Bronchial epithelial cell (primary cell): ENCODE measurements around the gene TCF7L2. TPM values are rescaled to one million over a fixed set of nuclear protein-coding genes. Genes with fewer than 3 reads are reported as not detected.

ENCODE experiments used
- DNase-seq: peaks from one replicate; pipeline ENCODE4 v3.0.0-alpha.2; 2010; ENCODE audit warnings: low read depth
- FAIRE-seq: peaks from 2 replicates; lab custom pipeline; 2011; peaks lifted over from hg19 to GRCh38; lab: Jason Lieb, UNC
- H3K27me3 ChIP-seq: 2 replicates; pipeline ENCODE4 v1.5.1; 2011; ENCODE audit warnings: low read length; ENCODE audit not compliant: control insufficient read depth, insufficient read depth
- H3K36me3 ChIP-seq: 2 replicates; pipeline ENCODE4 v1.5.1; 2011; ENCODE audit warnings: low read length; ENCODE audit not compliant: control insufficient read depth, insufficient read depth
- H3K4me3 ChIP-seq: 2 replicates; pipeline ENCODE4 v1.5.1; 2011; ENCODE audit warnings: mild to moderate bottlenecking, low read depth, low read length, control low read depth
- total RNA-seq: library from RNA; depleted of rRNA; stranded (reverse); fragments of >200 nt; gene quantifications from 2 replicates; pipeline ENCODE4 v1.2.1, GENCODE V29; 2014
- TF ChIP-seq, protein P1 (sequence below): IDR thresholded peaks from 2 replicates; pipeline ENCODE4 v1.5.1; 2011; ENCODE audit warnings: mild to moderate bottlenecking, moderate library complexity, low read length, control low read depth, inconsistent platforms; ENCODE audit not compliant: insufficient read depth, severe bottlenecking

Gene TCF7L2
- total RNA-seq, 1 donor from 2014 or later: 1.1 TPM

DNA sequence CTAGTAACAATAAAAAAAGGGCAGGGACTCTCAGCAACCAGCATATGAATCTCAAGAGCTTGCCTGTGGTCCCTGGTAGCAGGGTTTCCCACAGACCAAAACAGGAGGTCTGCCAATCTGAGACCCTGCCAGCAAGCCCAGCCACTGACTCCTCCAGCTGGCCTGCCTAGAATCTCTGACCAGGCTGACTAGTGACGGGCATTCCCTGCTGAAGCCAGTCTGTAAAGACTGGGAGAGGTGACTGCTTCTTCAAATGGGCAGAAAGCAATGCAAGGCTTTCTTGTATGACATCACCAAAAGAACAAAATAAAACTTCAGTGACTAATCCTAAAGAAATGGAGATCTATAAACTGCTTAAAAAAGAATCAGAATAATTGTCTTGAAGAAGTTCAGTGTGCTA, 249.4 kb downstream of the TCF7L2 start:
- H3K4me3 ChIP-seq: no peak overlapping the region
- FAIRE-seq: no peak
- no peaks in the 10 kb centered on the region for H3K36me3 ChIP-seq
- no peaks in the 10 kb centered on the region for H3K27me3 ChIP-seq
- TF ChIP-seq, protein P1, sequence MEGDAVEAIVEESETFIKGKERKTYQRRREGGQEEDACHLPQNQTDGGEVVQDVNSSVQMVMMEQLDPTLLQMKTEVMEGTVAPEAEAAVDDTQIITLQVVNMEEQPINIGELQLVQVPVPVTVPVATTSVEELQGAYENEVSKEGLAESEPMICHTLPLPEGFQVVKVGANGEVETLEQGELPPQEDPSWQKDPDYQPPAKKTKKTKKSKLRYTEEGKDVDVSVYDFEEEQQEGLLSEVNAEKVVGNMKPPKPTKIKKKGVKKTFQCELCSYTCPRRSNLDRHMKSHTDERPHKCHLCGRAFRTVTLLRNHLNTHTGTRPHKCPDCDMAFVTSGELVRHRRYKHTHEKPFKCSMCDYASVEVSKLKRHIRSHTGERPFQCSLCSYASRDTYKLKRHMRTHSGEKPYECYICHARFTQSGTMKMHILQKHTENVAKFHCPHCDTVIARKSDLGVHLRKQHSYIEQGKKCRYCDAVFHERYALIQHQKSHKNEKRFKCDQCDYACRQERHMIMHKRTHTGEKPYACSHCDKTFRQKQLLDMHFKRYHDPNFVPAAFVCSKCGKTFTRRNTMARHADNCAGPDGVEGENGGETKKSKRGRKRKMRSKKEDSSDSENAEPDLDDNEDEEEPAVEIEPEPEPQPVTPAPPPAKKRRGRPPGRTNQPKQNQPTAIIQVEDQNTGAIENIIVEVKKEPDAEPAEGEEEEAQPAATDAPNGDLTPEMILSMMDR: no peak
- peak; percentile 38 for DNase-seq

DNA sequence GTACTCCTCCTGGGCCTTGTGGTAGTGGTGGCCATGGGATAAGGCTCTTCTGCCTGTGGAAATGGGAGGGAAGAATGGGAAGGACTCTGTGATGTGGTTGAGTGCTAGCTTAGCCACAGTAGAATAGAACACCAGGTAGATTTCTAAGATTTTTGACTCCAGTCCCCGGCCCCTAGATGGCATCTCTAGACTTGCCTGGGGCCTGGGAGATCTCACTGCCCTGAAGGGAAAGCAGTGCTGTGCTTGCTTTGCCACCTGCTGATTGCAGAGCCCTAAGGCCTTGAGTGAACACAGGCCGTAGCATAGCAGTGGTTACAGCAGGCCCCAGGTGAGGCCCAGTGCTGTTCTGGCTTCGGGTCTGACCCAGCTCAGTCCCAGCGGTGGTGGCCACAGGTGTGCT, 252.0 kb downstream of the TCF7L2 start:
- no peaks in the 10 kb centered on the region for H3K27me3 ChIP-seq
- no peak overlapping the region for H3K4me3 ChIP-seq
- TF ChIP-seq, protein P1: no peak
- FAIRE-seq (no peak), DNase-seq (no peak)
- H3K36me3 ChIP-seq: no peaks in the 10 kb centered on the region

DNA sequence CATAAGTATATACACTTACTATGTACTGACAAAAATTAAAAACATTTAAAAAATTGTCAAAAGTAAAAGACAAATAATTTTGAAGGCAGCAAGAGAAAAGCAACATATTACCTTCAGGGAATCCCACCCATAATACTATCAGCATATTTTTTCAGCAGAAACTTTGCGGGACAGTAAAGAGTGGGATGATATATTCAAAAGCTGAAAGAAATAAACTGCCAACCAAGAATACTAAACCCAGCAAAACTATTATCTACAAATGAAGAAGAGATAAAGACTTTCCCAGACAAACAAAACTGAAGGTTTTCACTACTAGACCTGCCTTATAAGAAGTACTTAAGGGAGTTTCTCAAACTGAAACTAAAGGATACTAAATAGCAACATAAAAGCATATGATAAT, 257.9 kb downstream of the TCF7L2 start:
- Histone ChIP-seq H3K36me3 (no peaks in the 10 kb centered on the region), H3K4me3 (no peak overlapping the region), H3K27me3 (no peaks in the 10 kb centered on the region)
- DNase-seq (no peak), FAIRE-seq (no peak)
- TF ChIP-seq, protein P1: no peak

DNA sequence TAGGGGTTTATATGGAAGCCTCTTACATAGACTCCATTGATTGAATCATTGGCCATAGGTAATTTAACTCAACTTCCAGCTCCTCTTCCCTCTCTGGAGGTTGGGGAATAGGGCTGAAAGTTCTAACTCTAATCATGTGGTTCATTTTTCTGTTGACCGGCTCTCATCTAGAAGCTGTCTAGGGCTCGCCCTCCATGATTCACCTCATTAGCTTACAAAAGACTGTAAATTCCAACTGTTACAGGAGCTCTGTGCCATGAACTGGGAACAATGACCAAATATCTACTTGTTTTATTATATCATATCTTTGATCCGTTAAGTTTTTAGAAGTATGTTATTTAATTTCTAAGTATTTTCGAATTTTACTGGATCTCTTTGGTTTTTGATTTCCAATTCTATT, 263.0 kb downstream of the TCF7L2 start:
- TF ChIP-seq, protein P1: no peak
- FAIRE-seq (no peak), DNase-seq (peak; percentile 13)
- H3K27me3 ChIP-seq: no peaks in the 10 kb centered on the region
- no peak overlapping the region for H3K4me3 ChIP-seq
- H3K36me3 ChIP-seq: no peaks in the 10 kb centered on the region

DNA sequence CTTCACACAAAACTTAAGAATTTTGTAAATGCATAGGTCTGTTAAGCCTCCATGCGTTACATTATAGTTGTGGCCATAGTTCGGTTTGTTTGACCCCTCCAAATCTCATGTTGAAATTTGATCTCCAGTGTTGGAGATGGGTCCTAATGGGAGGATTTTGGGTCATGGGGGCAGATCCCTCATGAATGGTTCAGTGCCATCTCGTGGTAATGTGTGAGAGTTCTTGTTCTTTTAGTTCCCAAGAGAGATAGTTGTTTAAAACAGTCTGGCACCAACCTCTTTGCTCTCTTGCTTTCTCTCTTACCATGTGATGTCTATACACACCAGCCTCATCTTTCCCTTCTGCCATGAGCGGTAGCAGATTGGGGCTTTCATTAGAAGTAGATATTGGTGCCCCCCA, 264.3 kb downstream of the TCF7L2 start:
- no peak for FAIRE-seq

DNA sequence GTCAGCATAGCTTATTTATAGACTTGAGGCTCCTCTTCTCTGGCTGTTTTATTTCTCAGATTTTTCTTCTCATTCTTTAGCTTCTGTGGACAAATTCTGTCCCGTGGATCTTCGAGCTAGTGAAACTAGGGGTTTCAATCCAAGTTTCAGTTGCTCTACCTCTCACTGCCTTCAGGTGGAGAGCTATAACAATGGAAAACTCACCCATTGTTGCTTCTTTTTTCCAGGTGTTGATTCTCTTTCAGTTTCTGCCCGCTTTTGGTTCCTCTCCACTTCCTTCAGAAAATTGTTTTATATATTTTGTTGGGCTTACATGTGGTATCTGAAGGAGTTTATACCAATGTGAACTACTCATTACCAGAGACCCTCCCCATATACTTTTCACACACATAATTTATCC, 266.1 kb downstream of the TCF7L2 start:
- peak; percentile 7 for DNase-seq
- no peaks in the 10 kb centered on the region for H3K36me3 ChIP-seq
- H3K4me3 ChIP-seq: no peak overlapping the region
- TF ChIP-seq, protein P1: peak; percentile 23
- H3K27me3 ChIP-seq: no peaks in the 10 kb centered on the region
- FAIRE-seq: no peak

More for the DNA sequence above, 264.3 kb downstream of the TCF7L2 start:
- TF ChIP-seq, protein P1: no peak
- Histone ChIP-seq H3K27me3 (no peaks in the 10 kb centered on the region), H3K36me3 (no peaks in the 10 kb centered on the region), H3K4me3 (no peak overlapping the region)
- no peak for DNase-seq
